ENCODE measurements around the gene AFF3.
A peak's percentile ranks its signal among the peaks of the same experiment; 100 is the strongest.

The AFF3 gene

GRCh38 chr2:99918389-99918788, 224.0 kb downstream of the AFF3 start:
- DNase-seq = peak; percentile 2

- DNase-seq = no peak
Observed at GRCh38 chr2:99915108-99915675, 227.2 kb downstream of the AFF3 start.

GRCh38 chr2:99911736-99912135, 230.7 kb downstream of the AFF3 start:
- no peak for DNase-seq

GRCh38 chr2:99910902-99911301, 231.5 kb downstream of the AFF3 start:
- DNase-seq = no peak

GRCh38 chr2:99905636-99906035, 236.8 kb downstream of the AFF3 start:
- no peak for DNase-seq

GRCh38 chr2:99905025-99905424, 237.4 kb downstream of the AFF3 start:
- DNase-seq = no peak

- no peak for DNase-seq
Observed at GRCh38 chr2:99903981-99904380, 238.4 kb downstream of the AFF3 start.

- DNase-seq = no peak
Observed at GRCh38 chr2:99900556-99900955, 241.8 kb downstream of the AFF3 start.

- DNase-seq = no peak
Observed at GRCh38 chr2:99899882-99900281, 242.5 kb downstream of the AFF3 start.

GRCh38 chr2:99899058-99899855, 243.1 kb downstream of the AFF3 start:
- DNase-seq = no peak

GRCh38 chr2:99898336-99899048, 243.9 kb downstream of the AFF3 start:
- no peak for DNase-seq

GRCh38 chr2:99891428-99891780, 251.0 kb downstream of the AFF3 start:
- no peak for DNase-seq

GRCh38 chr2:99890568-99891427, 251.6 kb downstream of the AFF3 start:
- no peak for DNase-seq

- DNase-seq = no peak
Observed at GRCh38 chr2:99888617-99889016, 253.8 kb downstream of the AFF3 start.

- DNase-seq = no peak
Observed at GRCh38 chr2:99886418-99886817, 256.0 kb downstream of the AFF3 start.

- DNase-seq = no peak
Observed at GRCh38 chr2:99883358-99883757, 259.0 kb downstream of the AFF3 start.

GRCh38 chr2:99881901-99882591, 260.3 kb downstream of the AFF3 start:
- DNase-seq = peak; percentile 76

GRCh38 chr2:99880964-99881294, 261.5 kb downstream of the AFF3 start:
- peak; percentile 51 for DNase-seq

- DNase-seq = no peak
Observed at GRCh38 chr2:99880148-99880963, 262.0 kb downstream of the AFF3 start.

- no peak for DNase-seq
Observed at GRCh38 chr2:99879481-99879880, 262.9 kb downstream of the AFF3 start.

- no peak for DNase-seq
Observed at GRCh38 chr2:99878581-99879350, 263.6 kb downstream of the AFF3 start.

Data from NCI-H748 treated with DMSO at 0.1 percent for 48 hours (cell line).